BJ (cell line): Measurements from ENCODE around the gene AKAP1. TPM values are rescaled to one million over a fixed set of nuclear protein-coding genes. Genes with fewer than 3 reads are reported as not detected.

Source experiments
- CTCF ChIA-PET: fragments of 350-600 bp; formaldehyde crosslinking; extraction: SDS; loops from one replicate; lab custom pipeline; 2021; ENCODE audit warnings: antibody characterized with exemption, inconsistent platforms; lab: Yijun Ruan, JAX
- POLR2A ChIA-PET: fragments of 300-600 bp; sonication (Branson Sonifier 250); formaldehyde crosslinking; extraction: SDS; loops from one replicate; lab custom pipeline; 2021; ENCODE audit warnings: antibody characterized with exemption; lab: Charles Lee
- DNase-seq: peaks from one replicate; pipeline ENCODE4 v3.0.0-alpha.2; 2011; ENCODE audit warnings: low read depth
- H3K27me3 ChIP-seq: 2 replicates; pipeline ENCODE4 v1.6.0; 2011; ENCODE audit warnings: low read length; ENCODE audit not compliant: control insufficient read depth, insufficient read depth
- H3K36me3 ChIP-seq: 2 replicates; pipeline ENCODE4 v1.5.1; 2011; ENCODE audit warnings: low read length; ENCODE audit not compliant: control insufficient read depth, insufficient read depth
- H3K4me3 ChIP-seq: 2 replicates; pipeline ENCODE4 v1.5.1; 2011; ENCODE audit warnings: low read depth, mild to moderate bottlenecking, control low read depth, low read length
- CTCF ChIP-seq: IDR thresholded peaks from 2 replicates; pipeline ENCODE4 v1.5.1; 2011; ENCODE audit warnings: low read depth, mild to moderate bottlenecking, control low read depth, inconsistent platforms, low read length, moderate library complexity; ENCODE audit not compliant: insufficient read depth
- polyA minus RNA-seq: library from RNA; depleted of rRNA, polyadenylated mRNA; stranded (reverse); fragments of >200 nt; gene quantifications from 2 replicates; pipeline ENCODE4 v1.2.3, GENCODE V29; 2011; rRNA and poly(A)+ RNA removed
- polyA plus RNA-seq: library from polyadenylated mRNA; depleted of rRNA; stranded (reverse); fragments of >200 nt; gene quantifications from 2 replicates; pipeline ENCODE4 v1.2.3, GENCODE V29; 2011; rRNA removed

The AKAP1 gene
- 8.1 and 15.7 TPM in 2 replicates for polyA plus RNA-seq
- polyA minus RNA-seq, result 18.9 and 21.2 TPM in 2 replicates

GRCh38 chr17:57084802-57085447 lies at the start of gene AKAP1:
Gene AKAP1, plus strand, starts transcription at chr17:57085246. Its CDS starts 20,219 bp downstream, at chr17:57105465.
- 0 out of 2 replicates have a peak, but pooled peaks have one; percentile 13 for TF ChIP-seq CTCF
- DNase-seq, result peak; percentile 61
- POLR2A ChIA-PET, result no interaction called here
- Histone ChIP-seq H3K27me3 (no peaks in the 10 kb centered on the region; the same call in 1 of the 2 replicates), H3K36me3 (no peaks in the 10 kb centered on the region), H3K4me3 (peak within 1 kb of the TSS; percentile 97)
- CTCF ChIA-PET, result interaction anchor here (1.1 to 1.2 kb wide), 3 partner anchors 12 to 749 kb away, joined by 3 to 4 read pairs (median 3); no protein-coding TSS in a partner anchor

- Histone ChIP-seq H3K4me3 (no peak overlapping the region), H3K27me3 (peaks cover 4% of the 10 kb centered on the region), H3K36me3 (no peaks in the 10 kb centered on the region)
- DNase-seq, result no peak
- CTCF ChIA-PET, result no interaction called here
- POLR2A ChIA-PET, result no interaction called here
- TF ChIP-seq CTCF, result no peak
Measured at GRCh38 chr17:57035971-57036481, 49.0 kb upstream of the AKAP1 start.

- POLR2A ChIA-PET, result no interaction called here
Measured at GRCh38 chr17:57037411-57037810, 47.6 kb upstream of the AKAP1 start.

DNA sequence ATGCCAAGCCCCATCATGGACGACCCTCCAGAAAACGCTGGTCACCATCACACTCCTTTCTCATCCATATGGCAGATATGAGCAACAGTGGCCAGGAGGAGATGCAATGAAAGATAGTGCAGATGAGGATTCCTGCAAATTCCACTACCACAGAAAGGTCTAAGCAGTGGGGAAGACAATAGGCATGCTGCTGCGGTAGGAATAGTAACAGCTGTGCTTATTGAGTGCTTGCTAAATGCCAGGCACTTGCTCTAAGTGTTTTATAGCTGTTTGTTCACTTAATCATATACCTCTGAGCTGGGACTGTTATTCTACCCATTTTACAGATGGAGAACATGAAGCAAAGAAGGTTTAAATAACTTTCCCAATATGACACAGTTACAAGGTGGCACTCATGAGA lies 46.6 kb upstream of the AKAP1 start:
- Histone ChIP-seq H3K4me3 (no peak overlapping the region), H3K27me3 (peaks cover 4% of the 10 kb centered on the region), H3K36me3 (no peaks in the 10 kb centered on the region)
- ChIA-PET CTCF (interaction anchor here (1.3 kb wide), 1 partner anchor 10 kb away, joined by 3 read pairs; no protein-coding TSS in a partner anchor), POLR2A (no interaction called here)
- TF ChIP-seq CTCF, result no peak
- no peak for DNase-seq

More at GRCh38 chr17:57037411-57037810, 47.6 kb upstream of the AKAP1 start:
- peaks cover 4% of the 10 kb centered on the region for H3K27me3 ChIP-seq
- CTCF ChIA-PET, result interaction anchor here (1.3 kb wide), 1 partner anchor 11 kb away, joined by 3 read pairs; no protein-coding TSS in a partner anchor
- H3K4me3 ChIP-seq, result no peak overlapping the region
- DNase-seq, result no peak
- no peak for TF ChIP-seq CTCF
- H3K36me3 ChIP-seq, result no peaks in the 10 kb centered on the region

- H3K4me3 ChIP-seq, result no peak overlapping the region
- CTCF ChIA-PET, result no interaction called here
- peaks cover 9% of the 10 kb centered on the region for H3K27me3 ChIP-seq
- no peaks in the 10 kb centered on the region for H3K36me3 ChIP-seq
- POLR2A ChIA-PET, result no interaction called here
- no peak for TF ChIP-seq CTCF
- DNase-seq, result no peak
Measured at GRCh38 chr17:57040571-57040970, 44.5 kb upstream of the AKAP1 start.
